ENCODE measurements around the gene ADGRG6. TPM values are rescaled to one million over a fixed set of nuclear protein-coding genes. Genes with fewer than 3 reads are reported as not detected.
"Not testable (repeated sequence)": the region's sequence is repeated elsewhere in the genome, so short reads cannot be mapped to it uniquely, and the experiment has no call there.

ADGRG6 gene
- total and polyA plus RNA-seq, 4 donors, result 18.7 to 110 (median 45.7) TPM

DNA sequence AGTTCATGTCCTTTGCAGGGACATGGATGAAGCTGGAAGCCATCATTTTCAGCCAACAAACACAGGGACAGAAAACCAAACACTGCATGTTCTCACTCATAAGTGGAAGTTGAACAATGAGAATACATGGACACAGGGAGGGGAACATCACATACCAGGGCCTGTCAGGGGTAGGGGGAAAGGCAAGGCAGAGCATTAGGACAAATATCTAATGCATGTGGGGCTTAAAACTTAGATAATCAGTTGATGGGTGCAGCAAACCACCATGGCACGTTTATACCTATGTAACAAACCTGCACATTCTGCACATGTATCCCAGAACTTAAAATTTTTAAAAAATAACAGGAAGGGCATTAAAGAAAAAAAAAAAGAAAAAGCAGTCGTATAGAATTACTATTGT, 153.0 kb downstream of the ADGRG6 start:
- not testable (repeated sequence) for H3K4me3 ChIP-seq (ENCODE audit: low read depth in 1 of 3, low read length in 3 of 3); H3K27me3 ChIP-seq (ENCODE audit: control insufficient read depth in 4 of 4, insufficient read depth in 4 of 4, low read length in 3 of 4); H3K27ac ChIP-seq (ENCODE audit: low read depth in 1 of 2, low read length in 2 of 2); H3K9me3 ChIP-seq (ENCODE audit: control insufficient read depth in 4 of 4, low read length in 3 of 4); H3K9ac ChIP-seq (ENCODE audit: low read depth in 1 of 2, low read length in 2 of 2); DNase-seq (ENCODE audit: low spot score); H3K4me1 ChIP-seq (ENCODE audit: control insufficient read depth in 4 of 4, insufficient read depth in 4 of 4, low read length in 3 of 4)
- WGBS, result 85% methylated on average over 2 of the region's 2 CpGs
- H3K36me3 ChIP-seq (ENCODE audit: control insufficient read depth in 4 of 4, insufficient read depth in 3 of 4, low read depth in 1 of 4, low read length in 3 of 4), result peaks cover 0 to 11% (median 7%) of the 10 kb centered on the region in 4 donors

GRCh38 chr6:142455957-142456589, 154.3 kb downstream of the ADGRG6 start:
- TF ChIP-seq, protein P1, sequence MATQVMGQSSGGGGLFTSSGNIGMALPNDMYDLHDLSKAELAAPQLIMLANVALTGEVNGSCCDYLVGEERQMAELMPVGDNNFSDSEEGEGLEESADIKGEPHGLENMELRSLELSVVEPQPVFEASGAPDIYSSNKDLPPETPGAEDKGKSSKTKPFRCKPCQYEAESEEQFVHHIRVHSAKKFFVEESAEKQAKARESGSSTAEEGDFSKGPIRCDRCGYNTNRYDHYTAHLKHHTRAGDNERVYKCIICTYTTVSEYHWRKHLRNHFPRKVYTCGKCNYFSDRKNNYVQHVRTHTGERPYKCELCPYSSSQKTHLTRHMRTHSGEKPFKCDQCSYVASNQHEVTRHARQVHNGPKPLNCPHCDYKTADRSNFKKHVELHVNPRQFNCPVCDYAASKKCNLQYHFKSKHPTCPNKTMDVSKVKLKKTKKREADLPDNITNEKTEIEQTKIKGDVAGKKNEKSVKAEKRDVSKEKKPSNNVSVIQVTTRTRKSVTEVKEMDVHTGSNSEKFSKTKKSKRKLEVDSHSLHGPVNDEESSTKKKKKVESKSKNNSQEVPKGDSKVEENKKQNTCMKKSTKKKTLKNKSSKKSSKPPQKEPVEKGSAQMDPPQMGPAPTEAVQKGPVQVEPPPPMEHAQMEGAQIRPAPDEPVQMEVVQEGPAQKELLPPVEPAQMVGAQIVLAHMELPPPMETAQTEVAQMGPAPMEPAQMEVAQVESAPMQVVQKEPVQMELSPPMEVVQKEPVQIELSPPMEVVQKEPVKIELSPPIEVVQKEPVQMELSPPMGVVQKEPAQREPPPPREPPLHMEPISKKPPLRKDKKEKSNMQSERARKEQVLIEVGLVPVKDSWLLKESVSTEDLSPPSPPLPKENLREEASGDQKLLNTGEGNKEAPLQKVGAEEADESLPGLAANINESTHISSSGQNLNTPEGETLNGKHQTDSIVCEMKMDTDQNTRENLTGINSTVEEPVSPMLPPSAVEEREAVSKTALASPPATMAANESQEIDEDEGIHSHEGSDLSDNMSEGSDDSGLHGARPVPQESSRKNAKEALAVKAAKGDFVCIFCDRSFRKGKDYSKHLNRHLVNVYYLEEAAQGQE (IDR thresholded peaks at IDR 0.05), result no peak
- no peak for TF ChIP-seq JUND (IDR thresholded peaks at IDR 0.05)
- no peak for TF ChIP-seq FOXA2 (IDR thresholded peaks at IDR 0.05)
- TF ChIP-seq HNF4A (conservative IDR thresholded peaks at IDR 0.05), result peak in 1 of 2 donors; percentile 38
- H3K9me3 ChIP-seq (ENCODE audit: control insufficient read depth in 4 of 4, low read length in 3 of 4), result no peaks in the 10 kb centered on the region
- no peak for DNase-seq (ENCODE audit: low spot score)
- H3K27me3 ChIP-seq (ENCODE audit: control insufficient read depth in 4 of 4, insufficient read depth in 4 of 4, low read length in 3 of 4), result no peaks in the 10 kb centered on the region
- H3K27ac ChIP-seq (ENCODE audit: low read depth in 1 of 2, low read length in 2 of 2), result no peak overlapping the region
- WGBS, result 81% methylated on average over 8 of the region's 8 CpGs
- no peak overlapping the region for H3K9ac ChIP-seq (ENCODE audit: low read depth in 1 of 2, low read length in 2 of 2)
- H3K36me3 ChIP-seq (ENCODE audit: control insufficient read depth in 4 of 4, insufficient read depth in 3 of 4, low read depth in 1 of 4, low read length in 3 of 4), result peaks cover 0 to 8% (median 3%) of the 10 kb centered on the region in 4 donors
- no peaks in the 10 kb centered on the region for H3K4me1 ChIP-seq (ENCODE audit: control insufficient read depth in 4 of 4, insufficient read depth in 4 of 4, low read length in 3 of 4)
- no peak overlapping the region for H3K4me3 ChIP-seq (ENCODE audit: low read depth in 1 of 3, low read length in 3 of 3)

DNA sequence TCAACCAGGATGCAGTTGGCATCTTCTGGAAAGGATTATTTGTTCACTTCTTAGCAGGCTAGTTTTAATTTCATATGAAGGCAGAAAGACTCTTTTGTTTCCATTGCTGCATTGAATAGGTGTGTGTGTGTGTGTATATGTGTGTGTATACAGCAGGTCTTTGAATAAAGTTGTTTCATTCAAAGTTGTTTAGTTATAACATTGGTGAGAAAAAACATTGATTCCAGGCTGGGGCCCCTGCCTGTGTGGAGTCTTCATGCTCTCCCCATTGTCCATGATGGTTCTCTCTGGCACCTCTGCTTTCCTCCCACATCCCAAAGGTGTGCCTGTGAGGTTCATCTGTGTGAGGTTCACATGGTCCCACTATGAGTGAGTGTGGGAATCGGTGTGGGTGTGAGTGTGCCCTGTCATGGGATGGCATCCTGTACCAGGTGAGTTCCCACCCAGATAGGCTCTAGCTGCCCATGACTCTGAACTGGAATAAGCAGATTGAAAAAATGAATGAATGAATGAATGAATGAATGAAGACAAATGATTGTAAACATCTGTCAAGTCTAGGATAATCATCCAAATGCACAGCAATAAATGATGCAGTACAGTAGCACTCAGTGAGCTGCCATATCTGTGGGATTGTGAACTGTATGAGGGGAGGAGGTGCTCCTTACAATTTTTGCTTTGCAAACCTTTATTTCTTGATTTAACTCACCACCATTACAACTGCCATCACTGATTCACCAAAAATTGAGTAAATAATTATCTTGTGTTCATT, 156.0 kb downstream of the ADGRG6 start:
- no peak for DNase-seq (ENCODE audit: low spot score)
- no peak overlapping the region for H3K4me3 ChIP-seq (ENCODE audit: low read depth in 1 of 3, low read length in 3 of 3)
- no peaks in the 10 kb centered on the region for H3K4me1 ChIP-seq (ENCODE audit: control insufficient read depth in 4 of 4, insufficient read depth in 4 of 4, low read length in 3 of 4)
- no peak overlapping the region for H3K9ac ChIP-seq (ENCODE audit: low read depth in 1 of 2, low read length in 2 of 2)
- no peak for TF ChIP-seq ATF3 (IDR thresholded peaks at IDR 0.05)
- no peak for TF ChIP-seq TAF1 (conservative IDR thresholded peaks at IDR 0.05)
- no peak for TF ChIP-seq FOXA1 (IDR thresholded peaks at IDR 0.05)
- TF ChIP-seq HNF4A (conservative IDR thresholded peaks at IDR 0.05), result no peak
- TF ChIP-seq YY1 (IDR thresholded peaks at IDR 0.05), result no peak
- no peak for TF ChIP-seq RAD21 (IDR thresholded peaks at IDR 0.05)
- H3K27ac ChIP-seq (ENCODE audit: low read depth in 1 of 2, low read length in 2 of 2), result no peak overlapping the region
- H3K36me3 ChIP-seq (ENCODE audit: control insufficient read depth in 4 of 4, insufficient read depth in 3 of 4, low read depth in 1 of 4, low read length in 3 of 4), result peaks cover 0 to 2% (median 0%) of the 10 kb centered on the region in 4 donors
- WGBS, result 97% methylated on average over 1 of the region's 1 CpG
- no peaks in the 10 kb centered on the region for H3K27me3 ChIP-seq (ENCODE audit: control insufficient read depth in 4 of 4, insufficient read depth in 4 of 4, low read length in 3 of 4)
- H3K9me3 ChIP-seq (ENCODE audit: control insufficient read depth in 4 of 4, low read length in 3 of 4), result no peaks in the 10 kb centered on the region

All from liver (tissue), 9 donors.